Measurements from ENCODE around the gene PODN.

- TF ChIP-seq CTCF (IDR thresholded peaks at IDR 0.05) (no peak), EP300 (IDR thresholded peaks at IDR 0.05) (no peak), POLR2A (IDR thresholded peaks at IDR 0.05) (no peak)
Observed at GRCh38 chr1:53060579-53060978, 1.4 kb upstream of the PODN start.

Data from ovary (tissue), 3 donors.